Activated gamma-delta T cell treated with Interleukin-2 at 50 U/mL for 16 hours (primary cell): ENCODE results near the gene KLHDC8A.
A peak's percentile ranks its signal among the peaks of the same experiment; 100 is the strongest.
"Not testable (repeated sequence)": the region's sequence is repeated elsewhere in the genome, so short reads cannot be mapped to it uniquely, and the experiment has no call there.

Experiments used
- DNase-seq: peaks from one replicate; pipeline ENCODE4 v3.0.0-alpha.2; 2020

The KLHDC8A gene

GRCh38 chr1:205356440-205357139, at the start of gene KLHDC8A:
Gene KLHDC8A (minus strand): TSS chr1:205356922. CDS start chr1:205343604, 13,318 bp downstream.
- no peak for DNase-seq

- DNase-seq, result peak; percentile 10
Measured at GRCh38 chr1:205406252-205406651, 49.5 kb upstream of the KLHDC8A start.

- DNase-seq, result not testable (repeated sequence)
Measured at GRCh38 chr1:205404484-205404883, 47.8 kb upstream of the KLHDC8A start.

- DNase-seq, result no peak
Measured at GRCh38 chr1:205398586-205398985, 41.9 kb upstream of the KLHDC8A start.

GRCh38 chr1:205396967-205397616, 40.4 kb upstream of the KLHDC8A start:
- DNase-seq, result peak; percentile 13

- no peak for DNase-seq
Measured at GRCh38 chr1:205395616-205396015, 38.9 kb upstream of the KLHDC8A start.

GRCh38 chr1:205392650-205393049, 35.9 kb upstream of the KLHDC8A start:
- DNase-seq, result no peak

GRCh38 chr1:205391386-205391785, 34.7 kb upstream of the KLHDC8A start:
- no peak for DNase-seq

GRCh38 chr1:205387845-205388244, 31.1 kb upstream of the KLHDC8A start:
- DNase-seq, result no peak

- not testable (repeated sequence) for DNase-seq
Measured at GRCh38 chr1:205382990-205383389, 26.3 kb upstream of the KLHDC8A start.

GRCh38 chr1:205382561-205382960, 25.8 kb upstream of the KLHDC8A start:
- DNase-seq, result no peak

GRCh38 chr1:205381305-205381704, 24.6 kb upstream of the KLHDC8A start:
- no peak for DNase-seq

- no peak for DNase-seq
Measured at GRCh38 chr1:205380882-205381281, 24.2 kb upstream of the KLHDC8A start.

GRCh38 chr1:205379056-205379455, 22.3 kb upstream of the KLHDC8A start:
- no peak for DNase-seq

- DNase-seq, result no peak
Measured at GRCh38 chr1:205377355-205377754, 20.6 kb upstream of the KLHDC8A start.

GRCh38 chr1:205376739-205377138, 20.0 kb upstream of the KLHDC8A start:
- DNase-seq, result no peak

- DNase-seq, result no peak
Measured at GRCh38 chr1:205375835-205376545, 19.3 kb upstream of the KLHDC8A start.

- DNase-seq, result no peak
Measured at GRCh38 chr1:205374210-205375078, 17.7 kb upstream of the KLHDC8A start.

GRCh38 chr1:205373798-205374175, 17.1 kb upstream of the KLHDC8A start:
- DNase-seq, result no peak

- no peak for DNase-seq
Measured at GRCh38 chr1:205373022-205373797, 16.5 kb upstream of the KLHDC8A start.

- DNase-seq, result no peak
Measured at GRCh38 chr1:205371871-205372660, 15.3 kb upstream of the KLHDC8A start.
